Stimulated activated CD8-positive, alpha-beta memory T cell treated with anti-CD3 and anti-CD28 coated beads, Interleukin-7, amount 100 ng/mL, for 48 hours (primary cell): ENCODE data around the gene SMYD1.

Experiments used
- DNase-seq, 2 donors: peaks; one replicate each; pipeline ENCODE4 v3.0.0-alpha.2; 2020; ENCODE audit warnings: low read depth in 1 of 2; ENCODE audit errors: extremely low read depth in 1 of 2

The SMYD1 gene

GRCh38 chr2:88121678-88122077, 54.1 kb downstream of the SMYD1 start:
- DNase-seq: no peak

- no peak for DNase-seq
Measured at GRCh38 chr2:88122141-88122884, 54.7 kb downstream of the SMYD1 start.

DNA sequence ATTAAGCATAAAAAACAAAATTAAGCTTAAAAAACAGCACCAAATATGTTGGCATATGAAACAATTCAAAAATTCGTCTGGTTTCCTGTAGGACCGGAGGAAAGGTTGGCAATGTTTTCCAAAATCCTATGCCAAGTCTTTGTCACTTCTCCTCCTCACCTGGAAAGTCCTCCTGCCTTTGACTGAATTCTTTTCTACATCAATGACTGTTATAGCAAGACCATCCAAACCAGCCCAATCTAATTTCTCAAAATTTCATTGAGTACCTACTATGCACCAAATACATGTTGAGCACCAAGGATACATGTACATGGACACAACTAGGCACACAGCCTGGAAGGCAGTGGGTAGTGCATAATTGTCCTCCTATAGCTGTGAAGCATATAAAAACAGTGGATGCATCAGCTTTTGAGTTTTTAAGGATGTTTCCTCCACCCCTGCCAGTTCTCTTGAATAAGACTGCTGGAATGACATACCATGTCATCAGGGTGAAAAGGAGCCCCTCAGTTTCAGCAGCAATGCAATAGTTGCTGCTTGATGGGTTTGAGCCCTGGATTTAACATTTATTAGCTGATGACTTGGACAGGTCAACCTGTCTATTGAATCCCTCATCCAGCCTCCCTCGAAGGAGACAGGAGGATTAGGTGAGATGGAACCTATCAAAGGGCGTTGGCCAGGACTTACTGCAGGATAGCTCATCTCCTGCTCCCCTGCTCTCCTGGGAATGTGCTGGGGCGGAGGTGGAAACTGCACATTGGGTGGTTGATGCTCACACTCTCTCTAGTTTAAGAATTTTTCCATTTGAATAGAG, 55.7 kb downstream of the SMYD1 start:
- DNase-seq: no peak

DNA sequence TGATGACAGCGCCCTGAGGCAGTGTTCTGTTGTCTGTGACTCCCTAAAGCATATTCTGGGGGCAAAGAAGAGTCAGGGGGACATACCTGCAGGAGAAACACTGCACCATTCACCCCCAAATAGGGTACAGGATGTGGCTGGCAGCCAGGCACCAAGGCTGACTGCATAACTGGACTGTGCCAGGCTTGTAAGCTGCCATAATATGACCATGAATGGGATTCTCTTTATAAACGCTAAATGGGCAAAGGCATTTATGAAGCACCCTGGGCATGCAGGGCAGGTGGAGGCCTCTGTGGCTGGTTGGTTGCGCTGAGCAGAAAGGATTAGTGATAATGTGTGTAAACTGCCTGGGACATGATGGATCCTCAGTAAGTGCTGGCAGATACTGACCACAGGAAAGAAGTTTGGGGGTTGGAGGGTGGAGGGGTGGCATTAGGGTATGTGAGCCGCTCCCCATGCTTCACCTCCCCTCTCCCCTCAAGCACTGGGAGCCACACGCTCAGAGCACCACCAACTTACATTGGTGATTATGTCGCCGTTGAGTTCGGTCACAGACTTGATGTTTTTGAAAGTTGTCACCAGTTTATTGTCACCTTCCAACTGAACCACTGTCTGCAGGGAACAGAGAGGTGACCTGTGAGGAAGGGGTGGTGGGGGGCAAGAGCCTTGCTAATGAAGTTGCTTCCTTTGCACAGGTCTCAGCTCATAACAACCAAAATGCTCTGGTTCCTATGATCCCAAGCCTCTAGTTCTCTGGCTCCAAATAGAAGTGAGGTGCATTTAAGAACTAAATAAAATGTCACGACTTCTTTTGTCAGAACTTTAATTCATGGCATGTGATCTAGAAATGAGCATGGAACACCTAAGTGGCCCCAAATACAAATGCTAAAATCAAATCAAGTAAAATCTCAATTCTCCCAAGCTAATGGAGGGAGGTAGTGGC, 56.6 kb downstream of the SMYD1 start:
- DNase-seq: no peak

DNA sequence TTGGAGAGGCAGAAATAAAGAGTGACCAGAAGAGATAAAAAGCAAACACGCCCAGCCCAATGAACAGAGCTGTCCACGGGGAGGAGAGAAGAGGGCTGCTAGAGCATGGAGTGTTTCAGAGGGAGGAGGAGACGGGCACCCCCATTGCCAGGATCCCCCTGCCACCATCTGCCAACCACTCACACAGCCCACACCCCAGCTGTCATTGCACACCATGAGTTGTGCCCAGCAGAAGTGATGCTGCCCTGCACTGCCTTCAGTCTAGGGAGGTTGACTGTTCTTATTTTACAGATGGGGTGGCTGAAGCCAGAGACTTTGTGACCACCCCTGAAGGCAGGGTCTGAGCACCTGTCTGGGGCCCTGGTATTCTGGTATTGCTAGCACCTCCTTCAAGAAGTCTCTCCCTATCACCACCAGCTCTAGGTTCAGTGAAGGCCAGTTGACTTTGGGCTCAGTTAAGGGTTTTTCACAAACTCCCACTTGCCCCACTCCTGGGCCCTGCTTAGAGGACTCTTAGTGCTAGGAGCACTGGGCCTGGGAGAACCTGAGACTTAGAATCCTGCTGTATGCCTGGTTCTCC, 57.8 kb downstream of the SMYD1 start:
- no peak for DNase-seq

GRCh38 chr2:88125924-88126771, 58.5 kb downstream of the SMYD1 start:
- DNase-seq: no peak

- DNase-seq: no peak
Measured at GRCh38 chr2:88126772-88127637, 59.4 kb downstream of the SMYD1 start.

- no peak for DNase-seq
Measured at GRCh38 chr2:88127638-88127887, 59.9 kb downstream of the SMYD1 start.

- no peak for DNase-seq
Measured at GRCh38 chr2:88127888-88128653, 60.4 kb downstream of the SMYD1 start, which contains the start of gene FABP1. FABP1 (minus strand) TSS chr2:88128062; CDS start chr2:88128017, 45 bp downstream.

DNA sequence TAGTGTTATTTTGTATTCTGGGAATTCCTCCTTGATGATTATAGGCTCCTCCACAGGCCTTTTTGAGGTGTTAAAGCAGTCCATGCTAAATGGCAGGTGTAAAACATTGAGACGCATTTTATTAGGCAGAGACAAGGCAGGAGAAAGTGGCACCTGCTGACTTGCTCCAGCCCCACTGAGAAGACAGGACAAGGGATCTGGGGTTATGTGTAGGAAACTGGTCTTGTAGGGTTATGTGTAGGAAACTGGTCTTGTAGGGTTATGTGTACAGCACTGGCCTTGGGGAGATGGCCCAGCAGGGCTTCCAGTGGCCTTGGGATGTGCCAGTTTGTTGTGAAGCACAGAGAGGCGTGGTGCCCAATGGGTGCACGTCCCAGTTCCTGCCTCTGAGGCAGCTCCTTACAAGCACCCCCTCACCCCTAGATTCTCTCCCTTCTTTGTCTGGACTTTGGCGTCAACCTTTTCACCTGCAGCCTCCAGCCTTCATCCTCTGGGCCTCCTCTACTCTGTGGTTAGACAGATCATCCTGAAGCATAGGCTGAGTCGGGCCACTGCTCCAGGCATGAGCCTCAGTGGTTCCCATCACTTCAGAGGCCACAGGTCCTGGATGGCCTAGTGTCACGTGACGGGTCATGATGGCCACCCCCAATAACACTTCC, 61.2 kb downstream of the SMYD1 start:
- no peak for DNase-seq

GRCh38 chr2:88129313-88129959, 61.8 kb downstream of the SMYD1 start:
- DNase-seq: no peak

GRCh38 chr2:88131201-88131998, 63.8 kb downstream of the SMYD1 start:
- no peak for DNase-seq

DNA sequence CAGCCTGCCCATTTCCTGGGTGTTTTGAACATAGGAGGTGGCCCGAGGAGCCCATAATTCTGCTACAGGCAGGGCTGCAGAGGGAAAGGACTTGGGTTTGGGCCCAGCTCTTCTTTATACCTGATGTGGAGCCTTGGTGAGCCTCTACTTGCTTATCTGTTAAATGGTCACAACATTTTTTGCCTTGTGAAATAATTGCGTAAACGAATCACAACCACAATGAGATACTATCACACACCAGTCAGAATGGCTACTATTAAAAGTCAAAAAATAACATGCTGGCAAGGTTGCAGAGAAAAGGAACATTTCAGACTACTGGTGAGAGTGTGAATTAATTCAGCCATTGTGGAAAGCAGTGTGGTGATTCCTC, 64.4 kb downstream of the SMYD1 start:
- no peak for DNase-seq

GRCh38 chr2:88133875-88134274, 66.2 kb downstream of the SMYD1 start:
- DNase-seq: no peak

- DNase-seq: no peak
Measured at GRCh38 chr2:88136817-88137216, 69.2 kb downstream of the SMYD1 start.

GRCh38 chr2:88137833-88138232, 70.2 kb downstream of the SMYD1 start:
- no peak for DNase-seq
